Loucy (cell line): Measurements from ENCODE around the gene FMN2.

Experiments used
- CTCF ChIP-seq: fragments of 200-600 bp; sonication (generic); conservative IDR thresholded peaks from 2 replicates; pipeline ENCODE4 v1.5.1; 2014; ENCODE audit warnings: mild to moderate bottlenecking, antibody characterized with exemption, low read length
- EZH2phosphoT487 ChIP-seq: fragments of 200-600 bp; IDR thresholded peaks from 2 replicates; pipeline ENCODE4 v1.6.1; 2018; ENCODE audit warnings: antibody characterized with exemption, mild to moderate bottlenecking, moderate library complexity, borderline replicate concordance

GRCh38 chr1:240486611-240487010 is 394.9 kb downstream of the FMN2 start:
- no peak for TF ChIP-seq CTCF
- no peak for TF ChIP-seq EZH2phosphoT487
